Stomach (tissue), 9 donors: ENCODE results near the gene ATG12. TPM values are rescaled to one million over a fixed set of nuclear protein-coding genes. Genes with fewer than 3 reads are reported as not detected.
"Not testable (repeated sequence)": the region's sequence is repeated elsewhere in the genome, so short reads cannot be mapped to it uniquely, and the experiment has no call there.

Experiments
- DNase-seq, 2 donors: peaks; one replicate each; pipeline versions ENCODE4 v3.0.0 to v3.0.0-alpha.2; 2013 to 2019
- H3K27ac ChIP-seq, 5 donors: fragments of 200-600 bp in 4 of 5; sonication (generic) in 4 of 5; one replicate each; pipeline ENCODE4 v1.5.1; 2013 to 2019; ENCODE audit warnings: mild to moderate bottlenecking in 1 of 5, moderate library complexity in 1 of 5
- H3K27me3 ChIP-seq, 3 donors: fragments of 200-600 bp; sonication (generic); one replicate each; pipeline ENCODE4 v1.5.1; 2017 to 2019; ENCODE audit warnings: mixed run types in 1 of 3
- H3K36me3 ChIP-seq, 4 donors: fragments of 200-600 bp; sonication (generic); 1 replicate in 3 of 4; 2 replicates in 1 of 4; pipeline ENCODE4 v1.5.1; 2016 to 2019
- H3K4me1 ChIP-seq, 4 donors: fragments of 200-600 bp; sonication (generic); one replicate each; pipeline ENCODE4 v1.5.1; 2016 to 2019
- H3K4me3 ChIP-seq, 4 donors: fragments of 200-600 bp; sonication (generic) in 3 of 4; one replicate each; pipeline ENCODE4 v1.5.1; 2016 to 2019; ENCODE audit warnings: mild to moderate bottlenecking in 1 of 4
- H3K9me3 ChIP-seq, 4 donors: fragments of 200-600 bp; sonication (generic); one replicate each; pipeline ENCODE4 v1.5.1; 2016 to 2019
- CTCF ChIP-seq, 7 experiments: fragments of 450-650 bp in 4 of 7; fragments of 200-600 bp in 3 of 7; sonication (generic) in 3 of 7; IDR thresholded peaks; one replicate each; pipeline ENCODE4 v1.5.1; 2016 to 2019; ENCODE audit warnings: antibody characterized with exemption in 7 of 7, control low read depth in 2 of 7, mild to moderate bottlenecking in 1 of 7
- EP300 ChIP-seq: sonication (generic); formaldehyde crosslinking; IDR thresholded peaks from one replicate; pipeline ENCODE4 v1.6.1; 2017; ENCODE audit warnings: antibody characterized with exemption
- POLR2A ChIP-seq, 4 donors: fragments of 450-650 bp; IDR thresholded peaks; one replicate each; pipeline ENCODE4 v1.6.1; 2016; ENCODE audit warnings: antibody characterized with exemption in 4 of 4, control low read depth in 2 of 4, mild to moderate bottlenecking in 1 of 4, moderate library complexity in 1 of 4
- POLR2AphosphoS5 ChIP-seq, 3 donors: sonication (generic); formaldehyde crosslinking; IDR thresholded peaks; one replicate each; pipeline ENCODE4 v1.6.1; 2016; ENCODE audit warnings: antibody characterized with exemption in 3 of 3
- WGBS, 5 donors: extraction: QIAGEN DNeasy Blood & Tissue Kit in 3 of 5; methylation state at CpG; one replicate each; pipeline versions ENCODE4 v1.1.5 to v1.1.7; 2013 to 2018; 5-methylcytosine and 5-hydroxymethylcytosine counted together
- intact Hi-C: fragments of 100-400 bp; cut with DNase I; formaldehyde crosslinking; loops from one replicate; pipeline ENCODE4 v1.15.1; 2023; ENCODE audit warnings: low total_unique reads
- polyA plus RNA-seq, 3 donors: library from polyadenylated mRNA; stranded (reverse); fragments of 200-250 nt; gene quantifications; one replicate each; pipeline ENCODE4 v1.2.3, GENCODE V29; 2013
- total RNA-seq, 5 donors: library from RNA; depleted of rRNA; stranded (reverse); fragments of >200 nt; gene quantifications; one replicate each; pipeline versions ENCODE4 v1.1.0 to v1.2.3, GENCODE V29; 2014 to 2016
- donor health status: healthy with polysubstance abuse.
- donor health status: Bipolar disorder and iron deficiency.
- donor health status: healthy.

ATG12 gene
- total and polyA plus RNA-seq, 8 donors, result 15.2 to 73.3 (median 37.4) TPM

DNA sequence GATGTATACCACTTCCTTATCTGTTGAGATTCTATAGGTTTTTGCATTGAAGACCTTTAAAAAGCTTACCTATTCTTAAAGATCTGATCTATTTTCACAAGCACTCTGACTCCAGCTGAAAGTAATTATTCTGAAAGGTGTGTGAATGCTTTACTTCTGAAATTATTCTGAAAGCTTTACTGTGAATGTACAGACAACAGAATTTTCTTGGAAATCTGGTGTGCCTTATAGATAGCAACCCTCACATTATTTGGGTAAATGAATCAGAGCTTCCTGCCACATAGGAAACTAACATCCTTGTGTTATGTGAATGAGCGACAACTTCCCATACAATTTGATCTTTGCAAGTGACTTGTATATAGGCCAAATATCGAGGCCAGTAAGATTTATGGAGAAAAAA lies 31.4 kb downstream of the ATG12 start:
- TF ChIP-seq CTCF (IDR thresholded peaks at IDR 0.05) (no peak), POLR2AphosphoS5 (IDR thresholded peaks at IDR 0.05) (no peak)
- no peaks in the 10 kb centered on the region for H3K9me3 ChIP-seq
- peaks cover 0 to 29% (median 4%) of the 10 kb centered on the region in 3 donors for H3K27me3 ChIP-seq
- H3K27ac ChIP-seq, result no peak overlapping the region
- no peak overlapping the region for H3K4me3 ChIP-seq
- WGBS, 5 donors, result 69 to 84% (median 79%) methylated on average over 2 of the region's 2 CpGs
- no peaks in the 10 kb centered on the region for H3K4me1 ChIP-seq
- DNase-seq, result no peak
- no peaks in the 10 kb centered on the region for H3K36me3 ChIP-seq
- intact Hi-C loops, result loop anchor here (10.0 kb wide), 1 partner anchor 145 kb away; no protein-coding TSS in a partner anchor

DNA sequence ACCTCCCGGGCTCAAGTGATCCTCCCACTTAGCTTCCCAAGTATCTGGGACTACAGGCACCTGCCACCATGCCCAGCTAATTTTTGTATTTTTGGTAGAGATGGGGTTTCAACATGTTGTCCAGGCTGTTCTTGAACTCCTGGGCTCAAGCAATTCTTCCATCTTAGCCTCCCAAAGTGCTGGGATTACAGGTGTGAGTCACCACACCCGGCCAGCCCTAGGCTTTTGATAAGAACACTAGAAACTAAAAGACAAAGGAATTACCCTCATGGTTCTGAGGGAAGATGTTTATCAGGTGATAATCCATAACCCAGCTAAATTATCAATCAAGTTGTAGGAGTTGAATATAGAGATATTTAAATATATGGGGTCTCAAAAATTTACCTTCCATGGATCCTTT lies 33.3 kb downstream of the ATG12 start:
- not testable (repeated sequence) for H3K4me3 ChIP-seq, H3K4me1 ChIP-seq, DNase-seq, H3K27ac ChIP-seq, H3K36me3 ChIP-seq, H3K9me3 ChIP-seq
- intact Hi-C loops, result loop anchor here (10.0 kb wide), 1 partner anchor 143 kb away; no protein-coding TSS in a partner anchor
- H3K27me3 ChIP-seq, result peaks cover 0 to 10% (median 0%) of the 10 kb centered on the region in 3 donors
- 75 to 90% (median 85%) methylated on average over 2 of the region's 2 CpGs for WGBS, 5 donors

DNA sequence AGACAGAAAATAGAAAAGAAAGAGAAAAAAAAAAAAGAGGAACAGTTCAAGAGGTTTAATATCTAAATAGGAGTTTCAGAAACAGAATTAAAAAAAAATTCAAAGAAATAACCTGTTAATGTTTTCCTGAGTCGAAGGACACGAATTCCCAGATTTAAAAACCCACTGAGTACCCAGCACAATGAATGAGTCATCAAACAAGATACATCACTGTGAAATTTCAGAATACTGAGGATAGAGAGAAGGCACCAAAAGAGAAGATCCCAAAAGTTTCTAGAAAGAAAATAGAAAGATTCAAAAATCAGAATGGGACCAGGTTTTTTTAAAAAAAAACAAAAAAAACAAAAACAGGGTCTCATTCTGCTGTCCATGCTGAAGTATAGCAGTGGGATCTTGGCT lies 33.7 kb downstream of the ATG12 start:
- intact Hi-C loops, result loop anchor here (10.0 kb wide), 1 partner anchor 143 kb away; no protein-coding TSS in a partner anchor
- DNase-seq, result no peak
- no peak overlapping the region for H3K27ac ChIP-seq
- H3K27me3 ChIP-seq, result peaks cover 0 to 6% (median 0%) of the 10 kb centered on the region in 3 donors
- no peaks in the 10 kb centered on the region for H3K4me1 ChIP-seq
- H3K36me3 ChIP-seq, result no peaks in the 10 kb centered on the region
- H3K4me3 ChIP-seq, result no peak overlapping the region
- WGBS, 5 donors, result 82 to 90% (median 86%) methylated on average over 2 of the region's 2 CpGs
- no peak for TF ChIP-seq CTCF (IDR thresholded peaks at IDR 0.05)
- no peak for TF ChIP-seq POLR2AphosphoS5 (IDR thresholded peaks at IDR 0.05)
- no peaks in the 10 kb centered on the region for H3K9me3 ChIP-seq

GRCh38 chr5:115806986-115807653 lies 34.2 kb downstream of the ATG12 start:
- no peak for DNase-seq
- Histone ChIP-seq H3K27ac (no peak overlapping the region), H3K36me3 (no peaks in the 10 kb centered on the region), H3K4me1 (no peaks in the 10 kb centered on the region), H3K9me3 (no peaks in the 10 kb centered on the region), H3K4me3 (no peak overlapping the region), H3K27me3 (peaks cover 0 to under 1% (median 0%) of the 10 kb centered on the region in 3 donors)
- WGBS, 5 donors, result 44 to 82% (median 60%) methylated on average over 2 of the region's 2 CpGs
- intact Hi-C loops, result loop anchor here (10.0 kb wide), 1 partner anchor 142 kb away; no protein-coding TSS in a partner anchor
- TF ChIP-seq POLR2AphosphoS5 (IDR thresholded peaks at IDR 0.05) (no peak), CTCF (IDR thresholded peaks at IDR 0.05) (no peak), POLR2A (IDR thresholded peaks at IDR 0.05) (no peak), EP300 (no peak)

- H3K4me1 ChIP-seq, result peaks cover 0 to 7% (median 0%) of the 10 kb centered on the region in 4 donors
- 31 to 81% (median 61%) methylated on average over 1 of the region's 1 CpG for WGBS, 5 donors
- no peak for TF ChIP-seq CTCF (IDR thresholded peaks at IDR 0.05)
- no peak for TF ChIP-seq POLR2A (IDR thresholded peaks at IDR 0.05)
- TF ChIP-seq EP300, result no peak
- TF ChIP-seq POLR2AphosphoS5 (IDR thresholded peaks at IDR 0.05), result no peak
Measured at GRCh38 chr5:115801984-115802383, 39.4 kb downstream of the ATG12 start.

More at GRCh38 chr5:115801984-115802383, 39.4 kb downstream of the ATG12 start:
- Histone ChIP-seq H3K36me3 (no peaks in the 10 kb centered on the region), H3K9me3 (no peaks in the 10 kb centered on the region), H3K4me3 (no peak overlapping the region), H3K27me3 (no peaks in the 10 kb centered on the region), H3K27ac (no peak overlapping the region)
- intact Hi-C loops, result loop anchor here (10.0 kb wide), 1 partner anchor 137 kb away; no protein-coding TSS in a partner anchor
- no peak for DNase-seq
